ENCODE data around the gene BAIAP3. TPM values are rescaled to one million over a fixed set of nuclear protein-coding genes. Genes with fewer than 3 reads are reported as not detected.

Gene BAIAP3
- total and polyA plus RNA-seq, 2 donors (not counting 3 experiments of a cell fraction or from before 2014, with no cell fraction given) = 0.36 to 0.66 TPM

DNA sequence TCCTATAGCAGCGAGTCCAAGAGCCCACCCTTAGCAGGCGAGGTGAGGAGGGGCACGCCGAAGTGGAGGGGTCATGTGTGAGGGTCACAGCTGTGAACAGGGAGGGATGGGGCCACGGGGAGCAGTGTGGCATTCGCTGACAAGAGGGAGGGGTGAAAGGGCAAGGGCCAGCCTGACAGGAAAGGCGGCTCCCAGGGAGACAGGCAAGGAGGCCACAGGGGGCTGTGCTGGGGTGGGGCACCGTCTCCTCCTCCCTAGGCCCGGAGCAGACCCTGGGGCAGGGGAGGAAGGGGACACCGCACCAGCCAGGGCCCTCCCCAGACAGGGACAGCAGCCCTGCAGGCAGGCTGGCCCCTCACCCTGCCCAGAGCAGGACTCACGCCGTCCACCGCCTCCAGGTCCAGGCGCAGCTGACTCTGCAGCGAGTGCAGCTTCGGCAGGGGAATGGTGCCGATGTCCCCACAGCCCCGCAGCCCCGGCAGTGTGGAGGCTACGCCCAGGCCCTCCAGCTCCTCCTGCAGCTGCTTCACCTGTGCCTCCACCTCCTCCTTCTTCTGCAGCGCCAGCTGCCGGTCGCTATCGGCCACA lies 33.4 kb downstream of the BAIAP3 start:
- Histone ChIP-seq H3K4me2 (ENCODE audit: insufficient read depth, low read length) (no peak overlapping the region), H3K36me3 (ENCODE audit: control insufficient read depth in 2 of 2, extremely low read depth in 1 of 2, insufficient read depth in 2 of 2, low read length in 2 of 2) (peaks cover 14 to 36% of the 10 kb centered on the region in 2 experiments), H3K9ac (replicated peaks; ENCODE audit: extremely low read depth, insufficient read depth, low read length) (no peak overlapping the region), H3K9me3 (replicated peaks; ENCODE audit: control insufficient read depth, insufficient read depth, low read length) (no peaks in the 10 kb centered on the region), H3K27me3 (ENCODE audit: control insufficient read depth in 2 of 2, insufficient read depth in 2 of 2, low read length in 2 of 2) (no peaks in the 10 kb centered on the region), H3K4me1 (ENCODE audit: control insufficient read depth, extremely low read depth, insufficient read depth, low read length) (no peaks in the 10 kb centered on the region), H3K4me3 (replicated peaks in 1 of 3; ENCODE audit: insufficient read depth in 1 of 3, low read depth in 1 of 3, low read length in 3 of 3) (no peak overlapping the region), H2AFZ (ENCODE audit: low read depth, low read length) (no peak overlapping the region), H3K79me2 (ENCODE audit: control insufficient read depth, insufficient read depth, low read length) (peaks cover 5% of the 10 kb centered on the region), H4K20me1 (replicated peaks; ENCODE audit: control insufficient read depth, extremely low read depth, insufficient read depth, low read length) (no peaks in the 10 kb centered on the region), H3K9me1 (replicated peaks; ENCODE audit: control insufficient read depth, extremely low read depth, insufficient read depth, low read length) (no peaks in the 10 kb centered on the region), H3K27ac (ENCODE audit: insufficient read depth, low read depth, low read length) (no peak overlapping the region)
- intact Hi-C loops (cut with micrococcal nuclease) = no loop called here
- ChIA-PET POLR2A (no interaction called here), CTCF (no interaction called here)
- dilution Hi-C loops (cut with MboI; ENCODE audit: extremely low pct_ligation_motif_present, low sequenced_read_pairs) = no loop called here
- no TSS peak for BruUV-seq (replicated peaks)
- DNase-seq (ENCODE audit: low read depth, low spot score) (no peak), FAIRE-seq (no peak)
- TF ChIP-seq JUN (IDR thresholded peaks at IDR 0.05; ENCODE audit: borderline replicate concordance, insufficient read depth, insufficient read length, low read depth) (no peak), POLR2A (IDR thresholded peaks at IDR 0.05; ENCODE audit: low read depth, low read length) (no peak), MYC (IDR thresholded peaks at IDR 0.05; ENCODE audit: low read depth, low read length) (no peak), EZH2 (IDR thresholded peaks at IDR 0.05; ENCODE audit: borderline replicate concordance, low read depth, low read length, severe bottlenecking) (no peak), FOS (IDR thresholded peaks at IDR 0.05; ENCODE audit: borderline replicate concordance, insufficient read depth, low read length) (no peak), POLR2AphosphoS5 (IDR thresholded peaks at IDR 0.05; ENCODE audit: insufficient read depth, low read depth, low read length) (no peak), GATA2 (IDR thresholded peaks at IDR 0.05; ENCODE audit: insufficient read depth, insufficient read length, low read depth, low read length) (no peak)
- TF ChIP-seq, protein P1, sequence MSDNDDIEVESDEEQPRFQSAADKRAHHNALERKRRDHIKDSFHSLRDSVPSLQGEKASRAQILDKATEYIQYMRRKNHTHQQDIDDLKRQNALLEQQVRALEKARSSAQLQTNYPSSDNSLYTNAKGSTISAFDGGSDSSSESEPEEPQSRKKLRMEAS (IDR thresholded peaks at IDR 0.05; ENCODE audit: insufficient read depth, insufficient read length) = no peak
- TF ChIP-seq, protein P2, sequence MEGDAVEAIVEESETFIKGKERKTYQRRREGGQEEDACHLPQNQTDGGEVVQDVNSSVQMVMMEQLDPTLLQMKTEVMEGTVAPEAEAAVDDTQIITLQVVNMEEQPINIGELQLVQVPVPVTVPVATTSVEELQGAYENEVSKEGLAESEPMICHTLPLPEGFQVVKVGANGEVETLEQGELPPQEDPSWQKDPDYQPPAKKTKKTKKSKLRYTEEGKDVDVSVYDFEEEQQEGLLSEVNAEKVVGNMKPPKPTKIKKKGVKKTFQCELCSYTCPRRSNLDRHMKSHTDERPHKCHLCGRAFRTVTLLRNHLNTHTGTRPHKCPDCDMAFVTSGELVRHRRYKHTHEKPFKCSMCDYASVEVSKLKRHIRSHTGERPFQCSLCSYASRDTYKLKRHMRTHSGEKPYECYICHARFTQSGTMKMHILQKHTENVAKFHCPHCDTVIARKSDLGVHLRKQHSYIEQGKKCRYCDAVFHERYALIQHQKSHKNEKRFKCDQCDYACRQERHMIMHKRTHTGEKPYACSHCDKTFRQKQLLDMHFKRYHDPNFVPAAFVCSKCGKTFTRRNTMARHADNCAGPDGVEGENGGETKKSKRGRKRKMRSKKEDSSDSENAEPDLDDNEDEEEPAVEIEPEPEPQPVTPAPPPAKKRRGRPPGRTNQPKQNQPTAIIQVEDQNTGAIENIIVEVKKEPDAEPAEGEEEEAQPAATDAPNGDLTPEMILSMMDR (IDR thresholded peaks at IDR 0.05; ENCODE audit: extremely low read depth in 1 of 2, insufficient read depth in 1 of 2, low read depth in 1 of 2, low read length in 2 of 2) = no peak
